Activated T-helper 2 cell treated with anti-CD3 and anti-CD28 coated beads, Interferon-gamma antibody, Interleukin-2, Interleukin-4, amounts not matched to agents 10 μg/mL and 5 μg/mL and 100 μg/mL, durations not matched to agents 14 hours and 24 hours and 36 hours (primary cell): ENCODE measurements around the gene RAD9A. TPM values are rescaled to one million over a fixed set of nuclear protein-coding genes. Genes with fewer than 3 reads are reported as not detected.

Experiments
- DNase-seq: peaks from one replicate; pipeline ENCODE4 v3.0.0; 2021; ENCODE audit warnings: low spot score
- H3K27ac Mint-ChIP-seq: one replicate; pipeline ENCODE4 v1.8.0; 2021; ENCODE audit warnings: mixed read lengths
- H3K27me3 Mint-ChIP-seq: one replicate; pipeline ENCODE4 v1.8.0; 2021; ENCODE audit warnings: low read depth, mixed read lengths
- H3K36me3 Mint-ChIP-seq: one replicate; pipeline ENCODE4 v1.8.0; 2021; ENCODE audit warnings: low read depth, mixed read lengths
- H3K4me1 Mint-ChIP-seq: one replicate; pipeline ENCODE4 v1.8.0; 2021; ENCODE audit warnings: low read depth, mixed read lengths
- H3K4me3 Mint-ChIP-seq: one replicate; pipeline ENCODE4 v1.8.0; 2021; ENCODE audit warnings: low read depth, mild to moderate bottlenecking, moderate library complexity, mixed read lengths
- H3K9me3 Mint-ChIP-seq: one replicate; pipeline ENCODE4 v1.8.0; 2021; ENCODE audit warnings: mixed read lengths
- intact Hi-C: fragments of 100-400 bp; cut with micrococcal nuclease; formaldehyde crosslinking; loops from one replicate; pipeline ENCODE4 v1.15.1; 2023
- total RNA-seq: library from RNA; stranded (reverse); gene quantifications from 2 replicates; pipeline ENCODE4 v1.2.3, GENCODE V29; 2022

RAD9A gene
- total RNA-seq, 1 donor from 2014 or later: 32.1 TPM

DNA sequence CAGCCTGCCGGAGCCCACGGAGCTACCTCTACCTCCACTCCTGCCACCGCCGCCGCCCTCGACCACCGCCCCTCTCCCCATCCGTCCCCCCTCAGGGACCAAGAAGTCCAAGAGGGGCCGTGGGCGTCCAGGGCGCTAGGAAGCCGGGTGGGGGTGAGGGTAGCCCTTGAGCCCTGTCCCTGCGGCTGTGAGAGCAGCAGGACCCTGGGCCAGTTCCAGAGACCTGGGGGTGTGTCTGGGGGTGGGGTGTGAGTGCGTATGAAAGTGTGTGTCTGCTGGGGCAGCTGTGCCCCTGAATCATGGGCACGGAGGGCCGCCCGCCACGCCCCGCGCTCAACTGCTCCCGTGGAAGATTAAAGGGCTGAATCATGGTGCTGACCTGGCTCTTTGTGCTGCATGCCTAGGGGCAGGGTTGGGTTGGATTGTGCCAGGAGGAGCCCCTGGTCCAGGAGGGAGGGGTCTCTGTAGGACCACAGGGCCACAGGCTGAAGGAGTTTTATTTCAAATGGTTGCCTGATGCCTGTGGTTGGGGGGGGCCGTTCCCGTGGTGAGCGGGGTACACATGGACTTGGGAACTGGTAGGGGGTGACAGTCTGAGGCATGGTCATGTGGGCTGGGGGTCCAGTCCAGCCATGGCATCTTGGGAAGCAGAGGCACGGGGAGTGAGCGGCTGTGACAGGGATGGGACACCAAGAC is 43.4 kb downstream of the RAD9A start:
- peaks cover 33% of the 10 kb centered on the region for H3K4me1 Mint-ChIP-seq
- H3K27me3 Mint-ChIP-seq: no peaks in the 10 kb centered on the region
- no peaks in the 10 kb centered on the region for H3K9me3 Mint-ChIP-seq
- H3K36me3 Mint-ChIP-seq: peaks cover 68% of the 10 kb centered on the region
- intact Hi-C loops: no loop called here
- no peak for DNase-seq
- peak overlapping the region; percentile 76 for H3K4me3 Mint-ChIP-seq
- H3K27ac Mint-ChIP-seq: peak overlapping the region; percentile 63

DNA sequence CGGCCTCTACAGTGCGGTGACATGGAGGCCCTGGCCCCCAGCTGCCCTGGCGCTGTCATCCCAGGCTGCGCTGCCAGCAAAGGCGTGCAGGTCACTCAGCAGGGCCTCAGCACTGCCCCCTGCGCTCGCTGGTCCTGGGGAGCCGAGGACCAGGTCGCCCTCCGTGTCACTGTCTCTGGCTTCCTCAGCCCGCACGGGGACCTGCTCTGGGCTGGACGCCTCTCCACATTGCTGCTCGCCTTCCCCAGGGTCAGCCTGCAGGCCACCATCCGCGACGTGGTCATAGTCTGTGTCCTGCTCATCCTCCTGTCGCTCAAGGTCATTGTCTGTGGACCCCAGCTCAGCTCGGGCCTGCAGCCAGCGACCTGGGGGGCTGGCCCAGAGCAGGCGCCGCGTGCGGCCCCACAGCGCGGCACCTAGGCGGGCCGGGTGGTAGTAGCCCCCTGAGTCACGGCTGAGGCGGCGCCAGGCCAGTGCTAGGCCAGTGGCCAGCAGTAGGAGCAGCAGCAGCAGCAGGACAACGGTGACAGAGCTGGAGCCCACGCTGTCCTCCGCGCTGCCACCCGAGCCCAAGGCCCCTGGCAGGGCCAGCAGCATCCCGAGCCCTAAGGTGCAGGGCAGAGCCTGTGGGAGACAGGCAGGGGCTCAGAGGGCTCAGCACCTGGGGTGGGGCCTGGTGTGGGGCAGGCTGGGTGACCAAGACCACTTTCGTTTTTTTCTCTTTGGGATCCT is 44.1 kb downstream of the RAD9A start:
- no peak for DNase-seq
- Mint-ChIP-seq H3K9me3 (no peaks in the 10 kb centered on the region), H3K27ac (peak overlapping the region; percentile 95), H3K4me3 (peak overlapping the region; percentile 94), H3K4me1 (peaks cover 38% of the 10 kb centered on the region), H3K36me3 (peaks cover 65% of the 10 kb centered on the region), H3K27me3 (no peaks in the 10 kb centered on the region)
- intact Hi-C loops: loop anchor here (1.0 kb wide), 2 partner anchors 8 to 70 kb away; partner anchors contain the start of gene RPS6KB2

DNA sequence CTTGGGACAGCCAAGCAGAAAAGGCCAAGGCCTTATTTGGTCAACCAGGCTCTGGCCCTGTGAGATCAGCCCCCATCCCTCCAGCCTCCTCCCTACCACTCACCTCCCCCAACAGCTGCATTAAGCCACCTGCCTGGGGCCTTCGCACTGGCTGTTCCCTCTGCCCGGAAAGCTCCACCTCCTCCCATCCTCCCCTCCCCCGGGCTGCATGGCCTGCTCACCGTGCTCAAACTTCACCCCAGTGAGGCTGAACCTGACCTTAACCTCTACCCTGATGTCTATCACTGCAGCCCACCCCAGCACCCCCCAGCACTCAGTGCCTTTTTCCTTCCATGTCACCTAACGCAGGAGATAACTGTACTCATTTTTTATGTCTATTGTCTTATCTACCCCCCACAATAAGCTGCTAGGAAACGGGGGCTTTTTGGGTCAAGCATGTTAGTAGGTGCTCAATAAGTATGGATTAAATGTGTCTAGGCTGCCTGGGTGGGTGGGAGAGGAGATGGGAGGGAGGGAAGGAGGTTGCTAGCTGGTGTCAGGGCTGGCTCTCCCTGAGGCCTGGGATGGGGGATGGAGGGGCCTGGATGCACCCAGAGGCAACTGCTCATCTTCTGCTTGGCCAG is 44.8 kb downstream of the RAD9A start:
- DNase-seq: peak; percentile 60
- H3K4me1 Mint-ChIP-seq: peaks cover 42% of the 10 kb centered on the region
- H3K4me3 Mint-ChIP-seq: peak overlapping the region; percentile 94
- H3K36me3 Mint-ChIP-seq: peaks cover 60% of the 10 kb centered on the region
- intact Hi-C loops: loop anchor here (1.0 kb wide), 2 partner anchors 8 to 70 kb away; partner anchors contain the start of gene RPS6KB2
- H3K27ac Mint-ChIP-seq: peak overlapping the region; percentile 95
- H3K27me3 Mint-ChIP-seq: no peaks in the 10 kb centered on the region
- H3K9me3 Mint-ChIP-seq: no peaks in the 10 kb centered on the region

DNA sequence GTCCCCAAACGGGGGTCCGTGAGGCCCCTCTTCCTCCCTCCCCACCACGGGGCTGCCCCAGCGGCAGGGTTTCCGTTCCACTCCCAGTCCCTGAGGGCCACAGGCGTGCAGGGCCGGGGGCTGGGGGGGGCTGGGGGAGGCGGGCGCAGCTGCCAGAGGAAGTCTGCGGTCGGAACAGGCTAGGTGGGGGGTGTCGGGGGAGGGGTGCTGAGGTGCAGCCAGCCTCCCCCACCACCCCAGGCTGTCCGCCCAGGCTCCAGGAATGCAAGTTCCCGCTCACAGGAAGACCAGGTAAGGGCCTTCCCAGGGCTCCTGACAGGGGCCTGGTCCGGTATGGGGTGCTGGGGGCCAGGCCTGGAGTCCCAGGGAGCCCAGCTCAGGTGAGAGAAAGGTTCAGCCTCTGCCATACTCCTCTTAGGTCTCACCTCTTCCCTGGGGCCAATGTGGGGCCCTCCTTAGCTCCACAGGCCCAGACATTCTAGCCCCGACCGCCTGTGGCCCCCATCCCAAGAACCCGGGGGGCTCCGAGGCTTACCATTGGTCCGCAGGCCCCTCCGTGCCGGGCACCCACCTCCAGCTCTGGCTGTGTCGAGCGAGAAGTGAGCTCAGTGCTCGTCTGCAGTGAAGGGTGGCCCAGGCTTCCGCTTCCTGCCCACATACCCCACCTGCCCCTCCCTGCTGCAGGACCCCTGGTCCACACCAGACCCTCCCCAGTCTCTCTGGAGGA is 45.5 kb downstream of the RAD9A start, which contains the start of gene PTPRCAP:
TSS of gene PTPRCAP (minus strand) at position 601 of the 727 bp plus-strand sequence. CDS start at position 538, 63 bp downstream.
- peaks cover 53% of the 10 kb centered on the region for H3K36me3 Mint-ChIP-seq
- peak; percentile 69 for DNase-seq
- H3K27me3 Mint-ChIP-seq: no peaks in the 10 kb centered on the region
- intact Hi-C loops: no loop called here
- H3K4me3 Mint-ChIP-seq: peak within 1 kb of the TSS; percentile 94
- peak within 1 kb of the TSS; percentile 95 for H3K27ac Mint-ChIP-seq
- no peaks in the 10 kb centered on the region for H3K9me3 Mint-ChIP-seq
- H3K4me1 Mint-ChIP-seq: peaks cover 35% of the 10 kb centered on the region

DNA sequence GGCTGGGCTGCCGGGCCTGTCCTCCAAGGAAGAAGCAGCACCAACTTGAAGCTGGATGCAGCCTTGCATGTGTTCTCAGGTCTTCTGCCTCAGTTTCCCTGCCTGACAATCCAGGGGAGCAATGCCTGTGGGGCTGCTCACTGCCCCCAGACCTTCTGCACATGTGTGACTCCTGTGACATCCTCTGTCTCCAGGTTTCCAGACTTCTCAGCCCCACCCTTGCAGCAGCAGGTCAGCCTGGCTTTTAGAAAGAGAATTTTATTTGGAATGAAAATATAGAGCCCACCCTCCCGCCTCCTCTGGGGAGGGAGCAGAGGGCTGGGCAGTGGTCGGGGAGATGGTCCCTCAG is 46.0 kb downstream of the RAD9A start:
- Mint-ChIP-seq H3K36me3 (peaks cover 48% of the 10 kb centered on the region), H3K4me3 (peak overlapping the region; percentile 94), H3K4me1 (peaks cover 37% of the 10 kb centered on the region), H3K27ac (peak overlapping the region; percentile 95), H3K27me3 (no peaks in the 10 kb centered on the region), H3K9me3 (no peaks in the 10 kb centered on the region)
- intact Hi-C loops: loop anchor here (2.0 kb wide), 2 partner anchors 31 to 47 kb away; partner anchors contain the start of gene TMEM134
- DNase-seq: no peak

DNA sequence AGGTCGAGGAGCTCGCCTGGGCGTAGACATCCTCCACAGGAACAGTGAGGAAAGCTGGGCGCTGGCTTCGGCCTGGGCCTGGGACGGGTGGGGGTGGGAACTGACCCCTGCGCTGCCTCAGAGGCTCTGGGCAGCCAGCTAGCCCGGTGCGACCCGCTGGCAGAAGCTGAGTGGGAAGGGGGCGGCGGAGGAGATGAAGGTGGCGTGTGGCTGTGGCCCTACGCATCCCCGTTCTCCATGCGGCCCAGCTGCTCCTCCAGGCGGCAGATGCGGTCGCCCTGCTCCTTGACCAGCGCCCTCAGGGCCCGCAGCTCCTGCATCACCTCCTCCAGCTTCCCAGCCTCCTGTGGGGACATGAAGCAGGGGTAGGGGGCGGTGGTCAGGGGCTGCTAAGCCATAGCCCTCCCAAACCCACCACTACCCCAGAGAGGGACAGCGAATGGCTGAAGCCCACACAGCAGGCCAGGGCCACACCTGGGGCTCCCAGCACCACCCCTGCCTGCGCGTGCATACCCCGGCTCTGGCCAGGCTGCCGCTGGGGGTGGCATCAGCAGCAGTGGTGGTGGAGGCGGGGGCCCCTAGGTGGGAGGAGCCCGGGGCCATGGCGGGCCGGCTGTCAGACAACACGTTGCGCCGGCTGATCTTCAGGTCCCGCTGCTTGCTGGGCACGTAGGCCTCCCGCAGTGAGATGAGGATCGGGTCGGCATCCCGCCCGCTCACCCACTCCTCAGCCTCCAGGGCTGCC is 46.5 kb downstream of the RAD9A start:
- peak overlapping the region; percentile 95 for H3K27ac Mint-ChIP-seq
- intact Hi-C loops: loop anchor here (2.0 kb wide), 2 partner anchors 30 to 46 kb away; partner anchors contain the start of gene TMEM134
- H3K4me1 Mint-ChIP-seq: peaks cover 36% of the 10 kb centered on the region
- peak overlapping the region; percentile 94 for H3K4me3 Mint-ChIP-seq
- H3K27me3 Mint-ChIP-seq: no peaks in the 10 kb centered on the region
- DNase-seq: peak; percentile 77
- H3K36me3 Mint-ChIP-seq: peaks cover 46% of the 10 kb centered on the region
- no peaks in the 10 kb centered on the region for H3K9me3 Mint-ChIP-seq

DNA sequence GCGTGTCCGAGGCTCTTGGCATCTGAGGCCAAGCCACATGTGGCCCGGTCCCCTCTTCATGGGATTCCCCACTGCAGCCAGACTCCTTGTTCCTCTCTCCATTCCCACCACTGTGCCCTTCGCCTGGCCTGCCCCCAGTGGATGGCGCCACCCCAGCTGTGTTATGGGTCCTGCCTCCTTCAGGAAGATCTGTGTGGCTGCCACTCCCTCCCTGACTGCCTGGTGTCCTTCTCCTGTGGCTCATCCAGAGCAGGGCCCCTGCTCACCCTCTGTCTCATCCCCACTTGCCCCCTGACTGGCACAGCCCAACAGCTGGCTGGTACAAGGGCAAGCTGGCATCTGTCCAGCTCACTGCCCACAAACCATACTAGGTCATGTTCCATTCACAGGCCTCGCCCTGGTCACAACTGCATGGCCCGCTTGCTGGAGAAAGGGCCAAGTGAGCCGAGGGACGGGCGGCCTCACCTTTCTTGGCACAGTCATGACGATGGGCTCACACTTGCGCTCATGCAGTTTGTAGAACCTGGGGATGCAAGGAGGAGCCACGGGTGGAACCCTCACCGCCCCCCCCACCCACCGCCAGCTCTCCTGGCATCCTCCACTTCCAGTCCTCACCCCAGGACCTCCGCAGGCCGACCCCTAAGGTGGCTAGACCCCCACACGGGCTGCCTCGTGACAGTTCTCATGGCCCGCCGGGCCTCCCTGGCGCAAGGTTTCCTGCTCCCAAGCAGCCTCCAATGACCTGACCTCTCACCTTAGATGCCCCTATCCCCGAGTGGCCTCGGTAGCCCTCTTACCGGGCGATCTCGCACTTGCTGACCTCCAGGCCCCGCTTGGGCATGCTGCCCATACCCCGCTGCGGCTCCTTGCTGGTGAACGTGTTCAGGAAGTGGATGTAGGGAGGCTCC is 47.8 kb downstream of the RAD9A start:
- H3K27ac Mint-ChIP-seq: peak overlapping the region; percentile 95
- H3K4me1 Mint-ChIP-seq: peaks cover 37% of the 10 kb centered on the region
- DNase-seq: no peak
- intact Hi-C loops: loop anchor here (2.0 kb wide), 2 partner anchors 29 to 45 kb away; partner anchors contain the start of gene TMEM134
- no peaks in the 10 kb centered on the region for H3K9me3 Mint-ChIP-seq
- H3K27me3 Mint-ChIP-seq: no peaks in the 10 kb centered on the region
- peaks cover 42% of the 10 kb centered on the region for H3K36me3 Mint-ChIP-seq
- H3K4me3 Mint-ChIP-seq: peak overlapping the region; percentile 94

DNA sequence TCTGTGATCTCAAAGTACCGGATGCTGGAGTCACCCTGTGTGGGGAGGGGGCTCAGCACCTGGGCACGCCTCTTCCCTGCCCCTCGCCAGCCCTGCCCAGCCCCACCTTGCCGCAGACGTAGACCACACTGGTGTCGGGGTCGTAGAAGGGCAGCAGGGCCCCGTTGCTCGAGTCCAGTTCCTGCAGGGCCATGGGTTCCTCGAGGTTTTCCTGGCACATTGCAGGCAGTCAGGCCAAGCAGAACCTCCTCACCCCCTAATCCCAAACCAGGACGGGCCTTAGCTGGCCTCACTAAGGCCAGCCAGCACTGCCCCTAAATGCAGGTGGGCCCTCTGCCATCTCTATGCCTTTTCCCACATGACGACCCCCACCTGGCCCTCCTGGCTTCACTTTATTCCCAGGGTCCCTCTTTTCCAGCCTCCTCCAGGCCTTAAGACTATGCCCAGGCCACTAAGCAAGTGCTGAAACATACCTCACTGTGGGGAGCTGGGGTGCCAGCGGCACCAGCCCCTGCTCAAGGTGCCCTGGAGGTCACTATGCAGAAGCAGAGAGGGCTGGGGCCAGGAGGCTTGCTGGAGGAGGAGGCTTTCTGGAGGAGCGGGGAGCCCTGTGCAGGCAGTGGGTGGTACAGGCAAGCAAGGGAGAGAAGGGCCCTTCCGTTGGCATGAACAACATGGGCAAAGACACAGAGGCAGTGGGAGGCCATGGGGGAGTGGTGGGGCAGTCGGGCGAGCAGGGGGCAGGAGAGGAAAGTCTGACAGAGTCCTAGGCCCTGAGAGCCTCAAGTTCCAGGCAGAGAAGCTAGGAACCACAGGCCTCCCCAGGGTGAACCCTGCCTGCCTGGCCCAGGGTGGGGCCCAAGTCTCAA is 48.7 kb downstream of the RAD9A start:
- Mint-ChIP-seq H3K9me3 (no peaks in the 10 kb centered on the region), H3K4me3 (peak overlapping the region; percentile 94), H3K36me3 (peaks cover 37% of the 10 kb centered on the region), H3K27ac (peak overlapping the region; percentile 93), H3K27me3 (no peaks in the 10 kb centered on the region), H3K4me1 (peaks cover 40% of the 10 kb centered on the region)
- intact Hi-C loops: no loop called here
- no peak for DNase-seq

DNA sequence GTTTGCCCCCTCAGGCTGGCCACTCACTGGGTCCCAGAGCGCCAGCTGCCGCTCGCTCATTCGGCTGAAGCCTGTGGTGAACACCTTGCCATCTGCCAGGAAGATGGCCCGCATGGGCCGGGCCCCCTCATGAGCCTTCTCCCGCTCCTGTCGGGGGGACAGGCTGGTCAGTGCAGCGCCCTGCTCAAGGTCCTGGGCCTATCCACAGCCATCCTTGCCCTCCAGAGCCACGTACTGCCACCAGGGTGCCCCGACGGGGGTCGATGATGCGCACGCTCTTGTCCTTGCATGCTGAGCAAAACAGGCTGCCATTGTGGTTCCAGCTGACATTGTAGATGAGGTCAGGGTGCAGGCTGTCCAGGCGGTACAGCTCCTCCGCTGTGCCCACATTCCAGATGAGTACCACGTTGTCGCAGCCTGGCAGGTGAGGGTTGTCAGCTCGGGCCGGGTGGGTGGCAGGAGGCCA is 49.3 kb downstream of the RAD9A start:
- H3K9me3 Mint-ChIP-seq: no peaks in the 10 kb centered on the region
- DNase-seq: no peak
- no peaks in the 10 kb centered on the region for H3K27me3 Mint-ChIP-seq
- peak overlapping the region; percentile 67 for H3K27ac Mint-ChIP-seq
- H3K36me3 Mint-ChIP-seq: peaks cover 32% of the 10 kb centered on the region
- peaks cover 46% of the 10 kb centered on the region for H3K4me1 Mint-ChIP-seq
- intact Hi-C loops: no loop called here
- no peak overlapping the region for H3K4me3 Mint-ChIP-seq

DNA sequence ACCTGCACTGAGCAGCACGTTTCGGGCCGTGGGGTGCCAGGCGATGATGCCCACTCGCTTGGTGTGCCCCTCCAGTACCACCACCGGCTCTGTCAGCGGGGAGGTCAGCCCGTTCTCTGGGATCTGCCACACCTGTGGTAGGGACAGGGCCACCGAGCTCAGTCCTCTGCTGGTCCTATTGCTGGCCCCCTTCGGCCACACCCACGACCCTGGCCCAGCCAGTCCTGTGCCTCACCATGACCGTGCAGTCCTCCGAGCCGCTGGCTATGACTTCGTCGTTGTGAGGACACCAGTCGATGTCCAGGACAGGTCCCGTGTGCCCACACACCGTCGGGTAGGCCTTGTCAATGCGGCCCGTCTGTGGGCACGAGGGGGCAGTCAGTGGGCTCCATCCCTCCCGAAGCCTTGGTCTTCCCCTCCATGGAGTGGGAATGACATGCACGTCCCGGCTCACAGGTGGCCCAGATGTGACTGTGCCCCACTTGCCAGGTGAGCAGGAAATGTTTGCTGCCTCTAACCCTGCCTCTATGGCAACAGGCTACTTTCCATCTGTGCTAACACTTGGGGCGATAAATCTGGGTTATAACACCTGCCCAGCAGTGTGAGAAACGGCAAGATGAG is 50.1 kb downstream of the RAD9A start:
- Mint-ChIP-seq H3K36me3 (peaks cover 26% of the 10 kb centered on the region), H3K9me3 (no peaks in the 10 kb centered on the region), H3K4me3 (peak overlapping the region; percentile 78), H3K4me1 (peaks cover 45% of the 10 kb centered on the region), H3K27me3 (no peaks in the 10 kb centered on the region), H3K27ac (peak overlapping the region; percentile 55)
- DNase-seq: no peak
- intact Hi-C loops: loop anchor here (2.0 kb wide), 1 partner anchor 13 kb away; the partner anchor contains the start of gene RPS6KB2
